ENCODE results near the gene CADM1.

The CADM1 gene

GRCh38 chr11:115226556-115226955 is 277.7 kb downstream of the CADM1 start:
- DNase-seq: no peak

GRCh38 chr11:115224551-115224950 is 279.7 kb downstream of the CADM1 start:
- DNase-seq: no peak

DNA sequence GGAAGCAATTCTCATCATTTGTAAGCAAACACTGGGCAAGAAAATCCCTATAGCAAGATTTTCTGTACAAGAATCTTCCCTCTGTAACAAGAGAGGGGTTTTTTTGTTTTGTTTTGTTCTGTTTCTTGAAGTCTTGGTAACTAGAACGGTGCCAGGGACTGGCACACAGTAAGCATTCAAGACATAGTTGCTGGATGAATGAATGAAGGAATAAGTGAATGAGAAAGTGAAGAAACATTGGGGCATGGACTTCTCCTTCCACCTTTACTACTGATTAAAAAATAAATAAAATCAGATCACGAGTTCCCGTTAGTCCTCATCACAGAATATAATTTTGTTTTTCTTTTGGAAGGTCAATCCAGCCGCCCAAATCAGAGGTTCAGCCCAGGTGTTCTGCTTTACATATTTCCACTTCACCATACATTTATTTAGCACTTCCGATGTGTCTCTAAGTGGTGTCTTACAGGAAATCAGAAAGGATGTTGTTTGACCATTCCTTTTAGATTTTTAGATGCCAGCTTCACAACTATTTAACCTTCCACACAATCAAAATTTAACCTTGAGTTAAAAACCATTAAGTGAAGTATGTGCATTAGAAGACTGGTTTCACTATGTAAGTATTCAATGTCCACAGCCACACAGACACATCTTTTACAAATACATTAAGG is 281.2 kb downstream of the CADM1 start:
- DNase-seq: no peak

DNA sequence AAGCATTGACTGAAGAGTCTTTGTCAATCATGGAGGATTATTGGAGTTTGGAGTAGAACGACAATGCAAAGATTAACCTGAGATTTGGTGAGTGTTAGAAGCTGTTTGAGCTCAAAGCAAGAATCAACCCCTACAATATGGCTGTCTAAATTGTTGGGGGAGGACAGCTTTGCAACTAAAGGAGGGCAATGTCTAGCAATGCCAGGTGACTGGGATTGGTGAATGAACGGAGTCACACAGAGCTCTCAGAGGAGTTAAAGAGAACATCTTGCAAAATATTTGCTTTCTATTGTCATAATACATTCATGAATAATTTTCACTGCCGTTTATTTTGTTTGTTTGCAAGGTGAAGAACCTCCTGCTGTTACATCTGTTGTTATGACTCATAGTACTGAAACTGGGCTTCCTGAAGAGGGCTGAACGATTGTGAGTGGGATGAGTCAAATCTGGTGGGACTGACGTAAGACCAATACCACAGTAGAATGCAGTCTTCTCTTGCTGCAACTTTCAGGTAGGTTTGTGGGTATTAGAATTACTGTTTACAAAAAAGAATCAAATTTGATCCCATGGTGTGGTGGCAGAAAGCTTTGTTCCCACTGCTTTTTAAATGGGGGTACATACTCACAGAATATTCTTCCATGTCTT is 281.9 kb downstream of the CADM1 start:
- peak; percentile 82 for DNase-seq

- DNase-seq: no peak
Observed at GRCh38 chr11:115221461-115222069, 282.6 kb downstream of the CADM1 start.

GRCh38 chr11:115220911-115221310 is 283.3 kb downstream of the CADM1 start:
- no peak for DNase-seq

- no peak for DNase-seq
Observed at GRCh38 chr11:115220423-115220822, 283.8 kb downstream of the CADM1 start.

- no peak for DNase-seq
Observed at GRCh38 chr11:115219376-115219775, 284.8 kb downstream of the CADM1 start.

GRCh38 chr11:115217726-115218311 is 286.4 kb downstream of the CADM1 start:
- no peak for DNase-seq

DNA sequence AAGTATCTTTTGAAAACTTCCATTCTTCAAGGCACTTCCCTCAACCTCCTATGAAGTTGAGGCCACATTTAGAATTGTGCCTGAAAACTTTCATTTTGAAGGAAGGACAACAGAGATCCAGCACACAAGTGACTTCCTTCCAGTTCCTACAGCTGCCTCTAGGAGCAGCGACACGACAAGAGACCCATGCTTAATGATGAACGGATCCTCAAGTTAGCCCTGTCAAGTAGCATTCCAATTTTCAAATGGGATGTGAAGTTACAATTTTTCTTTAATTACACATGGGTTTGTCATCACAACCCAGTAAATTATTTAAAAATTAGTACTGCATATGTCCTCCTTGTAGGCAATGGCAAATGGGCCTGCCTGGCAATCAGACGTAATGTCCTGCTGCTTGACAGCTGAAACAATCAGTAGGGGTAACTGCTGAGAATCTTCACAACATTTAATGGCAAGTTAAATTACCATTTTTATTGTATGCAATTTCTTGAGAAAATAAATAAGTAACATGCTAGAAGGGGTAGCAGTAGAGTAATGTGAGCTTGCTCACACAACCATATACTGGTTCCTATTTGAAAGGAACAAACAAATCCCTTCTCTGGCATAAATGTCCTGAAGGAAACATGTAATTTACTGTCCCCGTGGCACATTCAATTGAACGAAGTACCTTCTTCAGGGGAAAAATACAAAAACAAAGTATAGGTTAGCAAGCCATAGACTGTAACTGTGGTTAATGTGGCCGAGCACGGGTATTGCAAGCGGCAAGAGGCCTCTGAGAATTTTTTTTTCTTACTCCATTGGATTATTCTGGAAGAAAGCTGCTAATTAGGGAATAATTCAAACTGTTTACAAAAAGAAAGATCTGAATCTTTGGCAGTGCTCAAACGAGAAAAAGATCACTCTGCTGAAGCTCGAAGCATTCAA is 288.3 kb downstream of the CADM1 start:
- no peak for DNase-seq

DNA sequence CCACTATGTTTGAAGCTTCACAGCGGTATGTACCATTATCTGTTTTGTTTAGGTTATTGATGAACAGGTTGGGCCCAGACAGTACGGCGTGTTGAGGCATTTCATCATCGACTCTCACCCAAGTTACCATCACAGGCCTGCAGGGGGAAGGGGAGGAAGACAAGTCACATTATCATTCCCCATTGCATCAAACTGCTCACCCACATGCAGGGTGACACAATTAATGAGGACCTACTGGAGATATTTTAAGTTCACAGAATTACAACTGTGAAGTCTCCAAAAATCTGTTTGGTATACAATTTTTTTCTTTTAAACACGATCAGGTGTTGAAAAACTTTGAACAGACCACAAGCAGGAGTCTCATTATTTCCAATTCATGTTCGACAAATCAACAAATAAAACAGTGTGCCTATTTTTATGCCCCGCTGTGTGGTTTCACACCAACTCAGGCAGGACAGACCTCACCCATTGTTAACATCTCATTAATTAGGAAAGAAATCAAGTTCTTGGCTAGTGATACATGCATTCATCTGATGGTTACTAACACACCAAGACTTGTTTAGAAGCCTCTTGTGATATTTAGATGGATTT is 289.5 kb downstream of the CADM1 start:
- no peak for DNase-seq

DNA sequence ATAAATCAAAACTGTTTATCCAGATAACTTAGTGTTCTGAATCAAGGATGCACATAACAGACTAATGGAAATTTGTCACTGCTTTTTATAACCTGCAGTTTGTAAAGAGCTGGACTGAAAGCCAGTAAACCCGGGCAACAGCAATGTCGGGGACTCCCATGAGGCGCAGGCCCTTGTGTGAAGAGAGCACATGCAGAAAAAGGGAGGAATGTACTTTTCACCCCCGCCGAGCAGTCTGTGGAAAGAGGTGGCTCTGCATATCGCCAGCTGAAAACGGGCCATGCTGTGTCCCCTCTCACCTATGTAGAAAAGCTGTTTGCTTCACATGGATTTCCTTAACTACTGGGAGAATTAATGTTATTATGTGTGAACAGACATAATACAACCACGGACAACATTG is 291.2 kb downstream of the CADM1 start:
- no peak for DNase-seq

GRCh38 chr11:115208808-115209259 is 295.4 kb downstream of the CADM1 start:
- DNase-seq: no peak

GRCh38 chr11:115207916-115208315 is 296.3 kb downstream of the CADM1 start:
- DNase-seq: no peak

GRCh38 chr11:115207166-115207591 is 297.0 kb downstream of the CADM1 start:
- no peak for DNase-seq

- no peak for DNase-seq
Observed at GRCh38 chr11:115206365-115207022, 297.7 kb downstream of the CADM1 start.

DNA sequence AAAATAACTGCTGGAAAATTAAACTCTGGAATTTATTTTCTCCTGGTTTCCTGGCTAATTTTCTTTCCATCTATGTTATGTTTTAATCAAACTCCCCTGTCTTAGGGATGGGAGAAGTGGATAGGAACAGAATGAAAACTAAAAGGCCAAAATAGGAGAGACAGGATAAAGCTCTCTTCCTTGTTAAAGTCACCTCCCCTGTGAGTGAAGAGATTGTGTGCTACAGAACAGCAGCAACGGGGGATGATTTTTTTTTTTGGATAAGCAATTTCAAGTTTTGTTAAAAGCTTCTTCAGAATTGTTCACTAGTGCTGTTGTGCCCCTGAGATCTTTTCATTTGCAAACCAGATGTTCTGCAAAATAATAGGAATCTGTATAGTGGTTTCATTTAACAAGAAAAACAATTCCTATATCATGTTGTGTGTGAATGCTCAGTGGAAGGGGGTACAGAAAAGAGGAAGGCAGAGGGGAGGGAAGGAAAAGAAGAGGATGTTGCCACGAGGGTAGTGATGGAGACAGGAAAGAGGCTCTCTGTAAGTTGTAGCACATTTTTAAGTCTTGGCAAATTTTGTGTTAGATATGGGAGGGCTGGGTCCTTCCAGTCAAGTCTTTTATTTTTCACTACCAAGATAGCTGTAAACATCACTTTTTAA is 301.2 kb downstream of the CADM1 start:
- no peak for DNase-seq

- DNase-seq: no peak
Observed at GRCh38 chr11:115202074-115202473, 302.1 kb downstream of the CADM1 start.

GRCh38 chr11:115201111-115201792 is 303.0 kb downstream of the CADM1 start:
- no peak for DNase-seq

DNA sequence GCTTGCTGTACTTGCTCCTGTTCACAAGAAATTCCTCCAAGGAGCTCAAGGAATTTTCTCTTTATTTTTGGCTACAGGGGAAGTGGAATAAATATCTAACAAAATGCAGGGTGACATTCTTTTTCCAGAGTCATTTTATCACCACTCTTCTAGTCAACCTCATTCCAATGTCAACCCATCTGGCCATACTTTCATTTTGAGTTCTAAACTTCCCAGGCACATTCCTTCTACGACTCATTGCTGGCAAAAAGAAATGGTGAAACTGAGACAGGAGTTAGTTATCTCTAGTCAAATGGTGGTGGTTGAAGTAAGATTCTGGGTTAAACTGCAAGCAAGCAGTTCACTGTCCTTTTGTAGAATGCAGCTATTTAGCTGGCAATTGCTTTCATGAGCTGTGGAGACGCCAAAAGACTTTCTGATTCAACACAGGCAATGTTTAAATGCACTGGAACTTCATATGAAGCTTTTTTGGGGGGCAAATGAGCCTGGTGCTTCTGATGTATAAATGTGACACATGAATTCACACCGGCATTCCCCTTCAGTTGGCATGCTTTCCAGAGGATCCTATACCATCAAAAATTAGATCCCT is 304.6 kb downstream of the CADM1 start:
- DNase-seq: no peak
